Measurements from ENCODE around the gene CASP8. TPM values are rescaled to one million over a fixed set of nuclear protein-coding genes. Genes with fewer than 3 reads are reported as not detected.

The CASP8 gene
- total and polyA plus RNA-seq, 2 of the 13 experiments (the other 11 are each of a cell fraction or from before 2014, with no cell fraction given): 25.0 to 52.8 TPM

DNA sequence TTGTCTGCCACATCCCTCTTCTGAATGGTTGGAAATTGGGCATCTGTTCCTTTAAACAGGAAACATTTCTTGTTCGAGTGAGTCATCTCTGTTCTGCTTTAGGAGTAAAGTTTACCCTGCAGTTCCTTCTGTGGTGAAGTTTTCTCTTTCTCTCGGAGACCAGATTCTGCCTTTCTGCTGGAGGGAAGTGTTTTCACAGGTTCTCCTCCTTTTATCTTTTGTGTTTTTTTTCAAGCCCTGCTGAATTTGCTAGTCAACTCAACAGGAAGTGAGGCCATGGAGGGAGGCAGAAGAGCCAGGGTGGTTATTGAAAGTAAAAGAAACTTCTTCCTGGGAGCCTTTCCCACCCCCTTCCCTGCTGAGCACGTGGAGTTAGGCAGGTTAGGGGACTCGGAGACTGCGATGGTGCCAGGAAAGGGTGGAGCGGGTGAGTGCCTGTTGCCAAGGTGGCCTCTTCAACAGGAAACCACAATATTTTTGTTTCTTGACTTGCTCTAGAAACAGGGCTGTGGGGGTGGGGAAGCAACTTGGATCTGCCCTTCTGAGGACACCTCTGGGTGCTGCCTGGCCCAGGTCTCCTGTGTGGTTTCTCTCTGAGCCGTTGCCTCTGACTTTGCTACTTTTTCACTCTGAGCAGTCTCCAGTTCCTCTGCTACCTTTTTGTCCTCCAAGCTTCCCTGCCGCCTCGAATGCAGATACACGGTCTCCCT is 2.2 kb upstream of the CASP8 start (continued):
- TF ChIP-seq SALL1 (CRISPR knock-in tag; IDR thresholded peaks at IDR 0.05): peak; percentile 81
- no peak for TF ChIP-seq ZNF33B (CRISPR knock-in tag; IDR thresholded peaks at IDR 0.05)
- TF ChIP-seq, protein P1, sequence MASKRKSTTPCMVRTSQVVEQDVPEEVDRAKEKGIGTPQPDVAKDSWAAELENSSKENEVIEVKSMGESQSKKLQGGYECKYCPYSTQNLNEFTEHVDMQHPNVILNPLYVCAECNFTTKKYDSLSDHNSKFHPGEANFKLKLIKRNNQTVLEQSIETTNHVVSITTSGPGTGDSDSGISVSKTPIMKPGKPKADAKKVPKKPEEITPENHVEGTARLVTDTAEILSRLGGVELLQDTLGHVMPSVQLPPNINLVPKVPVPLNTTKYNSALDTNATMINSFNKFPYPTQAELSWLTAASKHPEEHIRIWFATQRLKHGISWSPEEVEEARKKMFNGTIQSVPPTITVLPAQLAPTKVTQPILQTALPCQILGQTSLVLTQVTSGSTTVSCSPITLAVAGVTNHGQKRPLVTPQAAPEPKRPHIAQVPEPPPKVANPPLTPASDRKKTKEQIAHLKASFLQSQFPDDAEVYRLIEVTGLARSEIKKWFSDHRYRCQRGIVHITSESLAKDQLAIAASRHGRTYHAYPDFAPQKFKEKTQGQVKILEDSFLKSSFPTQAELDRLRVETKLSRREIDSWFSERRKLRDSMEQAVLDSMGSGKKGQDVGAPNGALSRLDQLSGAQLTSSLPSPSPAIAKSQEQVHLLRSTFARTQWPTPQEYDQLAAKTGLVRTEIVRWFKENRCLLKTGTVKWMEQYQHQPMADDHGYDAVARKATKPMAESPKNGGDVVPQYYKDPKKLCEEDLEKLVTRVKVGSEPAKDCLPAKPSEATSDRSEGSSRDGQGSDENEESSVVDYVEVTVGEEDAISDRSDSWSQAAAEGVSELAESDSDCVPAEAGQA (IDR thresholded peaks at IDR 0.05; ENCODE audit: low read depth): no peak
- TF ChIP-seq, protein P1 (CRISPR knock-in tag; IDR thresholded peaks at IDR 0.05; ENCODE audit: borderline replicate concordance): no peak
- no peak for TF ChIP-seq RFXANK (CRISPR knock-in tag; IDR thresholded peaks at IDR 0.05)
- TF ChIP-seq, protein P2, sequence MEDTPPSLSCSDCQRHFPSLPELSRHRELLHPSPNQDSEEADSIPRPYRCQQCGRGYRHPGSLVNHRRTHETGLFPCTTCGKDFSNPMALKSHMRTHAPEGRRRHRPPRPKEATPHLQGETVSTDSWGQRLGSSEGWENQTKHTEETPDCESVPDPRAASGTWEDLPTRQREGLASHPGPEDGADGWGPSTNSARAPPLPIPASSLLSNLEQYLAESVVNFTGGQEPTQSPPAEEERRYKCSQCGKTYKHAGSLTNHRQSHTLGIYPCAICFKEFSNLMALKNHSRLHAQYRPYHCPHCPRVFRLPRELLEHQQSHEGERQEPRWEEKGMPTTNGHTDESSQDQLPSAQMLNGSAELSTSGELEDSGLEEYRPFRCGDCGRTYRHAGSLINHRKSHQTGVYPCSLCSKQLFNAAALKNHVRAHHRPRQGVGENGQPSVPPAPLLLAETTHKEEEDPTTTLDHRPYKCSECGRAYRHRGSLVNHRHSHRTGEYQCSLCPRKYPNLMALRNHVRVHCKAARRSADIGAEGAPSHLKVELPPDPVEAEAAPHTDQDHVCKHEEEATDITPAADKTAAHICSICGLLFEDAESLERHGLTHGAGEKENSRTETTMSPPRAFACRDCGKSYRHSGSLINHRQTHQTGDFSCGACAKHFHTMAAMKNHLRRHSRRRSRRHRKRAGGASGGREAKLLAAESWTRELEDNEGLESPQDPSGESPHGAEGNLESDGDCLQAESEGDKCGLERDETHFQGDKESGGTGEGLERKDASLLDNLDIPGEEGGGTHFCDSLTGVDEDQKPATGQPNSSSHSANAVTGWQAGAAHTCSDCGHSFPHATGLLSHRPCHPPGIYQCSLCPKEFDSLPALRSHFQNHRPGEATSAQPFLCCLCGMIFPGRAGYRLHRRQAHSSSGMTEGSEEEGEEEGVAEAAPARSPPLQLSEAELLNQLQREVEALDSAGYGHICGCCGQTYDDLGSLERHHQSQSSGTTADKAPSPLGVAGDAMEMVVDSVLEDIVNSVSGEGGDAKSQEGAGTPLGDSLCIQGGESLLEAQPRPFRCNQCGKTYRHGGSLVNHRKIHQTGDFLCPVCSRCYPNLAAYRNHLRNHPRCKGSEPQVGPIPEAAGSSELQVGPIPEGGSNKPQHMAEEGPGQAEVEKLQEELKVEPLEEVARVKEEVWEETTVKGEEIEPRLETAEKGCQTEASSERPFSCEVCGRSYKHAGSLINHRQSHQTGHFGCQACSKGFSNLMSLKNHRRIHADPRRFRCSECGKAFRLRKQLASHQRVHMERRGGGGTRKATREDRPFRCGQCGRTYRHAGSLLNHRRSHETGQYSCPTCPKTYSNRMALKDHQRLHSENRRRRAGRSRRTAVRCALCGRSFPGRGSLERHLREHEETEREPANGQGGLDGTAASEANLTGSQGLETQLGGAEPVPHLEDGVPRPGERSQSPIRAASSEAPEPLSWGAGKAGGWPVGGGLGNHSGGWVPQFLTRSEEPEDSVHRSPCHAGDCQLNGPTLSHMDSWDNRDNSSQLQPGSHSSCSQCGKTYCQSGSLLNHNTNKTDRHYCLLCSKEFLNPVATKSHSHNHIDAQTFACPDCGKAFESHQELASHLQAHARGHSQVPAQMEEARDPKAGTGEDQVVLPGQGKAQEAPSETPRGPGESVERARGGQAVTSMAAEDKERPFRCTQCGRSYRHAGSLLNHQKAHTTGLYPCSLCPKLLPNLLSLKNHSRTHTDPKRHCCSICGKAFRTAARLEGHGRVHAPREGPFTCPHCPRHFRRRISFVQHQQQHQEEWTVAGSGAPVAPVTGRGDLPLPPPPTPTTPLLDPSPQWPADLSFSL (CRISPR knock-in tag; IDR thresholded peaks at IDR 0.05): no peak
- TF ChIP-seq, protein P3, sequence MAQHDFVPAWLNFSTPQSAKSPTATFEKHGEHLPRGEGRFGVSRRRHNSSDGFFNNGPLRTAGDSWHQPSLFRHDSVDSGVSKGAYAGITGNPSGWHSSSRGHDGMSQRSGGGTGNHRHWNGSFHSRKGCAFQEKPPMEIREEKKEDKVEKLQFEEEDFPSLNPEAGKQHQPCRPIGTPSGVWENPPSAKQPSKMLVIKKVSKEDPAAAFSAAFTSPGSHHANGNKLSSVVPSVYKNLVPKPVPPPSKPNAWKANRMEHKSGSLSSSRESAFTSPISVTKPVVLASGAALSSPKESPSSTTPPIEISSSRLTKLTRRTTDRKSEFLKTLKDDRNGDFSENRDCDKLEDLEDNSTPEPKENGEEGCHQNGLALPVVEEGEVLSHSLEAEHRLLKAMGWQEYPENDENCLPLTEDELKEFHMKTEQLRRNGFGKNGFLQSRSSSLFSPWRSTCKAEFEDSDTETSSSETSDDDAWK (CRISPR knock-in tag; IDR thresholded peaks at IDR 0.05): no peak
- no peak for TF ChIP-seq SIX1 (CRISPR knock-in tag; IDR thresholded peaks at IDR 0.05; ENCODE audit: borderline replicate concordance)
- TF ChIP-seq, protein P4, sequence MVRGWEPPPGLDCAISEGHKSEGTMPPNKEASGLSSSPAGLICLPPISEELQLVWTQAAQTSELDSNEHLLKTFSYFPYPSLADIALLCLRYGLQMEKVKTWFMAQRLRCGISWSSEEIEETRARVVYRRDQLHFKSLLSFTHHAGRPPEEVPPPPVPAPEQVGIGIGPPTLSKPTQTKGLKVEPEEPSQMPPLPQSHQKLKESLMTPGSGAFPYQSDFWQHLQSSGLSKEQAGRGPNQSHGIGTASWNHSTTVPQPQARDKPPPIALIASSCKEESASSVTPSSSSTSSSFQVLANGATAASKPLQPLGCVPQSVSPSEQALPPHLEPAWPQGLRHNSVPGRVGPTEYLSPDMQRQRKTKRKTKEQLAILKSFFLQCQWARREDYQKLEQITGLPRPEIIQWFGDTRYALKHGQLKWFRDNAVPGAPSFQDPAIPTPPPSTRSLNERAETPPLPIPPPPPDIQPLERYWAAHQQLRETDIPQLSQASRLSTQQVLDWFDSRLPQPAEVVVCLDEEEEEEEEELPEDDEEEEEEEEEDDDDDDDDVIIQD (CRISPR knock-in tag; IDR thresholded peaks at IDR 0.05; ENCODE audit: low read depth): 0 out of 2 replicates have a peak, but pooled peaks have one; percentile 52

Data from HepG2 (cell line).